GM21367 (cell line): ENCODE data around the gene MTMR12.

Experiments used
- ATAC-seq: cut with Tn5 transposase; IDR thresholded peaks from one replicate; pipeline ENCODE4 v1.9.1; 2021; ENCODE audit not compliant: unreplicated experiment

Gene MTMR12

GRCh38 chr5:32275396-32275741, 37.4 kb downstream of the MTMR12 start:
- ATAC-seq: no peak

- no peak for ATAC-seq
These were observed 38.0 kb downstream of the MTMR12 start for GRCh38 chr5:32274548-32275395.

GRCh38 chr5:32273821-32274220, 38.9 kb downstream of the MTMR12 start:
- ATAC-seq: no peak

DNA sequence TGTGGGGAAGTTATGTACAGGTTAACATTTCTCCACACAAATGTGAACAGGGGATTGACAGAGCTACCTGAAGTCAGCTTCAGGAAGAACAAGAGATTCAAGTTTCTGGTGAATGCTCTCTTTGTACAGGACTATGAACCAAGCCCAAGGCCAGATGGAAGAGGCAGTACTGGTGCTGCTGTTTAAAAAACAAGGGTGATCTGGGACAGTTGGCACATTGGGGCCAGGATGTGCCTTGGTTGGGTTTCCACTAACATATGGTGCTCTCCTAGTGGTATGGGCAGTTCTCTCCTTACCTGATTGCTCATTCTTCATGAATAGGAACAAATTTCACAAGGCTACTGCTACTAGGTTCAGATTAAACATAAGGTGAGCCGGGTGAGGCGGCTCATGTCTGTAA, 40.0 kb downstream of the MTMR12 start:
- no peak for ATAC-seq

DNA sequence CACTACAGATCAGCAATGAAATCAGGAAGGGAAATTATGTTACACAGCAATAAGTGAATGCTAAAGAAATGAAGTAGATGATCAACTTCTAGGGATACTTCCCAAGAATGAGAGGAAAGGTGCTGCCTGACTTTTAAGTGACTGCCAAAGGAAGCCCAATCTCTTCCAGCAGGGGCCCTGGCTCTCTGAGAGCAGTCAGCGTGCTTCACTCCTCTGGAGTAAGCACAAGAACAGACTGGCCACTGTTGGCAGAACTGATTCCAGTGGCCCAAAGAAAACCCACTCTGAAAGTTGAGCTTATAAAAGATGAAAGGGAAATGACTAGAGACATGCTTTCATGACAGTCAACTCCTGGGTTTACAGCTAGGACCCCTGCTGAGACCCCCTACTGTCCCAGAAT, 41.8 kb downstream of the MTMR12 start:
- ATAC-seq: no peak

DNA sequence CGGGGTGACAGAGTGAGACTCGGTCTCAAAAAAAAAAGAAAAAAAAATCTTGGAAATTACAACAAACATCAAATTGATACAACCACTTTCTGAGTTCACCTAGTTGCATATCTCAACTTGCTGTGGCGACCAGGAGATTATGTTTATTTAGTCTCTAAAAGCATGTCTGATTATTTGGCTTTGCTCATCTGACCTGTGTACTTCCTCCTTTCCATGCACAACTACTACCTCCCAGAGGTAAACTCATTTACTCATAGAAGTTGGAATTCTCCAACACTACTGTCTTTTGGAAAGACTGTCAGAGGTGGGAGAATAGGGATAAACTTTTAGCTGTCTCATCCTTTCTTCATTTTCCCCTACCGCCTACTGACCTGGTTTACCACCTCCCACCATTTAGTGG, 42.6 kb downstream of the MTMR12 start:
- no peak for ATAC-seq

DNA sequence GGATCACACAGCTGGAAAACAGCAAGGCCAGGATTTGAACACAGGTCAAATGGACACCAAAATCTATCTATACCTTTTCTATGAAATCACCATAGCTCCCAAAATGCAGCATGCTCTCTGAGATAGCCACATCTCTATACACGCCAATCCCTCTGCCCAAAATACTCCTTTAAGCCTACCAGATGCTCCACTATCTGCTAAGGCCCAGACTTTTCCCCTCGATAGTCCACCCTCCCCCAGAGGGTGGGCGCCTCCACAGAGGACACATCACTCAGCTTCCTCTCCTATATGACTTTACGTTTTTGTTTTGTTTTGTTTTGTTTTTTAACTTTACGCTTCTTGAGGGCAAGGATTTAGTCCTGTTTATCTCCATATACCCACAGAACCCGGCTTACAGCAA, 46.8 kb downstream of the MTMR12 start:
- ATAC-seq: no peak

GRCh38 chr5:32264957-32265572, 47.7 kb downstream of the MTMR12 start:
- ATAC-seq: no peak

- no peak for ATAC-seq
These were observed 49.1 kb downstream of the MTMR12 start for GRCh38 chr5:32263684-32264083.

- ATAC-seq: peak; percentile 84
These were observed 51.5 kb downstream of the MTMR12 start for GRCh38 chr5:32261198-32261597.

GRCh38 chr5:32259033-32259432, 53.7 kb downstream of the MTMR12 start:
- ATAC-seq: no peak

DNA sequence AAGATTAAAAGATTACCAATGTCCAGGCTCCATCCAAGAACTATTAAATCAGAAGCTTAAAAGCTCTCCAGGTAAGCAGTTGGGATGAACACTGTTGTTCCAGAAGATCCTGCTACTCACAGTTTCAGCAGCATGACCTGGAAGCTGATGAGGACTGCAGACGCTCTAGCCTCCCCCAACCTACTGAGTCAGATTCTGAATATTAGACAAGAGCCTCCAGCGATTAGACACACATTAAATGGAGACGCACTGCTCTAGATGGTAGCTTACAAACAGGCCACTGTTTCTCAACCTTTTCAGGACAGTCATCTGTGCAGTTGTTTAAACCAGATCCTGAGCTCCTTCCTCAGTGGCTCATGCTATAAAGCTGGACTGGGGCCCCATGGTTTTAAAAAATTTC, 54.3 kb downstream of the MTMR12 start:
- ATAC-seq: no peak

DNA sequence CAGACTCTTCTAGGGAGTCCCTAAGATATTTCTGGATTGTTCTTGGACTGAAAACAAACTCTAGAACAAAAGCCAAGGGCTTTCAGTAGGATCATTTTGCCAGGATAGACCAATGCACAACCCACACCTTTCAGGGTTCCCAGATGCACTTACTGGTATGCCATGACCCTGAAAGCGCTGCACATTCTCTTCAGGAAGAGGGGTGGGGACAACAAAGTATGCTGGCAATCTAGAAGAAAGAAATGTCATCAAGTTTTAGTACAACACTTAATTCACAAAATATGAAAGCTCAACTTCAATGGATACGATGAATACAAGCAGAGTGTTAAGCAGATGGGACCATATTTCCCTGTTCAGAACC, 57.2 kb downstream of the MTMR12 start:
- no peak for ATAC-seq

DNA sequence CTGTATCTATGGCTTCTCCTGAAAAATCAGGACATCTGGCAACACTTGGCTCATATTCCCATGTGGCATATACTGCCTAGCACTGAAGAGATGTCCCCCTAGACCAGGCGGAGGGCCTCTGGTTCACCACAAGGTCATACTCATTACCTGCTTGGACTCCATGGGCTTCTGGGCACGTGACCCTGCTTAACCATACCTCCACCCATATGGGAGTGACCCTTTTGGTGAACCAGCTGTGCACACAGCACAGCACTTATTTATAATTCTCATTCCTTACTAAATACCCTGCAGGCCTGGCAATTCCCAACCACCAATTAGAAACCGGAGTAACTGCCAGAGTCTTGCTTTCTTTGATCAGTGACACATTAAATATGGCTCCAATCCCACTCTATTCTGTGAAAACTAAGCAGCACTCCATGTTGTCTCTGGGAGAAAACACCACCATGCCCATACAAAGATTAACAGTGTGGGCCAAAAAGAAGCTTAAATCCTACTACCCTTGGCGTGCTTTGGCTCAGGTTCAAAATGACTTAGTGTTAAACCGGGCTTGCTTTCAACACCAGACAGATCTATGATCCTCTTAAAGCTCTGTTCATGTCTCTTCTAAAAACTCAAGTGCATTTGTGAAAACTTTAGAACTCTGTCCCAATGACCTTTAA, 57.7 kb downstream of the MTMR12 start:
- ATAC-seq: no peak

DNA sequence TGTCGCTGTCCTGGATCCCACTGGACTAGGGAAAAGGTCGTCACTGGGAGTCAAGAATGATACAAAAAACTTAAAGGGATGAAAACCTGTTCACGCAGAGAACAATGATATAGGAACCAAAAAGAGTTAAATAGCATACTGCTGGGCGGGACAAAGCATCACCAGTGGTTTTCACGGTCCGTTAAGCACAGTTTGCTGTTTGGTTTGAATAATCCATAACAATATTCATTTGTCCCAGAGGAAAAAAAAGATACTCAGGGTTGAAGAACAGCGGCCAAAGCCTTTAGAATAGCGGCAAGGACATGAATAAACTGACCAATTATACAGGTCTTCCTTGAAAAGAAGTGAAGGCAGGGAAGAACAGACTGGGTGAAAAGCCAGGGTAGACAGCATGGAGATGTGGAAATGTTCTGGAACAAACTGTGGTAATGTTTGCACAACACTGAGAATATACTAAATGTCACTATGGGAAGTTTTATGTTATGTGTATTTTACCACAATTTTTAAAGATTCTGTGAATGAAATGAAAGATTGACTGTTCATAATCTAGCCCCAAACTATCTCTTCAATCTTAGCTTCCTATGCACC, 60.8 kb downstream of the MTMR12 start:
- no peak for ATAC-seq

GRCh38 chr5:32249668-32250067, 63.1 kb downstream of the MTMR12 start:
- ATAC-seq: no peak

- ATAC-seq: no peak
These were observed 67.0 kb downstream of the MTMR12 start for GRCh38 chr5:32245742-32246141.

DNA sequence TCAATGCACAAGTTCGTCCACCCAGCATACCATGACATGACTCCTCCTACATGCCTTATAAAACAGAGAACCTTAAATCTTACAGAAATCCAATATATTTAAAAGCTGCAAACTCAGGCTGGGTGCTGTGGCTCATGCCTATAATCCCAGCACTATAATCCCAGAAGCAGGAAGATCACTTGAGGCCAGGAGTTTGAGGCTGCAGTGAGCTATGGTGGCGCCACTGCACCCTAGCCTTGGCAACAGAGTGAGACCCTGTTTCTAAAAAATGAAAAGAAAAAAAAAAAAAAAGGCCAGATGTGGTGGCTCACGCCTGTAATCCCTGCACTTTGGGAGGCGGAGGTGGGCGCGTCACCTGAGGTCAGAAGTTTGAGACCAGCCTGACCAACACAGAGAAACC, 68.7 kb downstream of the MTMR12 start:
- ATAC-seq: no peak

DNA sequence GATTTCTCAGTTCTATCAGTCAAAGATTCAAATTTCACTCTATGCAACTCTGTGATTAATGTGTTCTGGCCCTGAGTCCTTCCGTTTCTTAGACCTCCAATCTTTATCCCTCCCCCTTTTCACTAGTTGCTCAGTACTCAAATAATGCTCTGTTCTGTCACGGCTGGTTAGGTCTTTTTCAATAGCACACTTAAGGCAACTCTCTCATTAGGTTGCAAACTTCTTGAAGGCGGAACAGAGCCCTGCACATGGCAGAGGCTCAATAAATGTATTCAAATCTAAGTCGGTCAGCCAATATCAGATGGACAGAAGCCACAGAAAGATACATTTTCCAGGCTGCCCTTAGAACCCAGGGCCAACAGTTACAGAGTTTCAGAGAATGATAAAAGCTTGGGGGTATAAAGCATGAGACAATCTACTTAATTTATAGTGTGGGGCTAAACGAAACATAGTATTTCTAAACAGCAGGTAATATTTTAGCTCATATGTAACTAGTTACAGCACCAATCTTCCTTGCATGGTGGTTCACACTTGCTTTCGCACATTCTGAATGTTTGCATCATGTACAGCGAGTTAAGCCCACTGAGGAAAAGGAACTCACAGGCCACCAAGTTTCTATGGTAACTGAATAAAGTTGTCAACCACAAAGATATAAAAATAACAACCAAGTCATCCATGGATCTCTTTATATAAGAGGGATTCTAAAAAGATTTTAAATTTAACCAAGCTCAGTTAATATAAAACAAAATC, 71.5 kb downstream of the MTMR12 start:
- ATAC-seq: no peak

DNA sequence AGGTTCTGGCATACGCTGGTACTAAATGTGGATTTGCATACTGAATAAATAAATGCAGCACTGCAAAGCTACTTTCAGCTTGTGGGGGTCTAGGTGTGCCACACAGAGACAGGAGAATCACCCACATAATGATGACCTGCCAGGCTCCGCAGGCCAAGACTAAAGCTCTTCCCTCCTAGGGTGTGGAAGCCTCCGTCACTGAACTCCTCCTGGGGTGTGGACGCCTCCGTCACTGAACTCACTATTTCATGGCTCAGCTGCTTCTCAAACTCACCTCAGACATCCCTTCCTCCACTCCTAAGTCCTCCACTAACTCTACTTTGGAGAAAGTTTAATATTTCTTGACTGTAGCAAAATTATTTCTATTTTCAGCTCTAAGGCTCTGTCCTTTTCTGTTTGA, 73.4 kb downstream of the MTMR12 start:
- no peak for ATAC-seq
